HG02610 (cell line): Measurements from ENCODE around the gene CDH4.

Experiments
- ATAC-seq: cut with Tn5 transposase; IDR thresholded peaks from one replicate; pipeline ENCODE4 v1.9.1; 2021; ENCODE audit warnings: mild to moderate bottlenecking, moderate library complexity; ENCODE audit not compliant: unreplicated experiment

CDH4 gene

DNA sequence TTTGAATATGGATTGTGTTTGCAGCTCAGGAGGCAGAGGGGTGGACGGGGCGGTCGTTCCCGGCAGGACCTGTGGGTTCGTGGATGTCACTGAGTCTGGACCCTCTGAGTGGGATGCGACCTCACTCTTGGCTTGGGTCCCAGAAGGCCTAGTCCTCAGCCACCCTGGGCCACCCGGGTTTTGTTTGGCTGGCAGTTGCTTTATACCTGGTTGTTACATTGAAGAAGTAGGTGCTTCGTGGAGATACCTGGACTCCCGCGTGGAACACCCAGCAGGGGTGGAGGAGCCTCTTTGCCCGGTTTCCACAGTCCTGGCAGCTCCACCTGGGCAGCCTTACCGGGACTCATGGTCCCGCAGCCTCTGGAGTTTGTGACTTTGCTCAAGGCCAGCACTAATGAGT is 408.5 kb downstream of the CDH4 start:
- ATAC-seq: no peak

DNA sequence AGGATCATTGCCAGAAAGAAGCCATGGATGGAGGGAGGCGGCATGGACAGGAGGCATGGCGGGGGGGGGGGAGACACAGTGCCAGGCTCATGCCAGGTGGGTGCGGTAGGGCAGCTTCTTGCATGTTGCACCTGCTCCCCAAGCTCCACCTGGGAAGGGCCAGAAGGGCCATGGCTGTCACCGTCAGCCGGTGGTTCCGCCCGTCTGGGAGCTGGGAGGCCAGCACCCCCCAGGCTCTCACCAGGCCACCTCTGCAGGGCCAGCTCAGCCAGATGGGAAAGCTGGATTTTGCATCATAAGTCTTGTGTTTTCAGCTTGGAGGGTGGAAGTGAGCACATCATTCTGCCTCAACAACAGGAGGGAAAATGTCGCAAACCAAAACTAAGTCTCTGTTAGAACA is 409.0 kb downstream of the CDH4 start:
- no peak for ATAC-seq

DNA sequence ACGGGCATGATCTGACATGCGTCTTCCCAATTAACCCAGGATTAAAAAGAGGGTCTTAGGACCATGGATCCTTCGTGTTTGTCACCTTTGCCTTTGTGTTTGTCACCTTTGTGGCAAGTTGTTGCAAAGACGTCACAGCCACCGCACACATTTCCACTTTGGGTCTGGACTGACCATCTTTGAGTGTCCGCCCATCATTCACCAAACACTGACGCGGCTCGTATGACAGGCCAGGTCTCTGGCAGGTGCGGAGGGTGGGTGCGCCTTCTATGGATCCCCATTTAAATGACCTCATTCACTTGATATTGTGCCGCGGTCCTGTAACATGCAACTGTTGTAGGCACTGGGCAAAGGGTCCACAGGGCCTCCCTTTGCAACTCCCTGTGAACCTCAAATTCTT is 409.5 kb downstream of the CDH4 start:
- no peak for ATAC-seq

DNA sequence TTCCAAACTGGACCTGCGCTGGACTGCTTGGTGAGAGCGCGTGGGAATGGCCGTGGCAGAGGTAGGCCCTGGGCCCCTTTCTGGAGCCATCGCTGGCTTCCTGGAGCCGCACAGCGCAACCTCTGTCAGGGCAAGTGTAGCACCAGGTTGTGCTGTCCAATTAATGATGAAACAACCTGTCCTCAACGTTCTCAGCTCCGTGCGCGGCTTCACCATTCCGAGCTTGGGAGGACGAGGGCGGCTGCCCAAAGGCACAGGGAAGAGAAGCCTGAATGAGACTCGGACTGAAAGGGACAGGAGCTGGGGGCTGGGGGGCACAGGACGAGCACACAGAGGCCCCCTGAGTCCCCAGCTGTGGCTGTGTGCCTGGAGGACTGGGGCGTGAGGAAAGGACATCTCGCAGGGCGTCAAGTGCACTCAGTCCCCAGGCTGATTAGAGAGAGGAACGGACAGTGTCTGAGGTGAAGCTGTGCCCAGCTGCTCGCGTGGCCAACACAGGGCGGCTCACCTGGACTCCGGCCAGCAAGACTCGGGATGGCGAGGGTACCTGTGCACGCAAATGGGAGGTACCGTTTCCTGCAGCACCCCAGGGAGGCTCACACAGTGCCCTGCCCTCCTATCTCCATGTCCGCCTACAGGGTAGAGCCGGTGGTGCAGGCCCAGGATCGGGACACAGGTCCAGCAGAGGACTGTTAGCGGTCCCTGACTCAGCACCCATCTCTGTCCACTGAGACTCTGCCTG is 410.3 kb downstream of the CDH4 start:
- no peak for ATAC-seq

DNA sequence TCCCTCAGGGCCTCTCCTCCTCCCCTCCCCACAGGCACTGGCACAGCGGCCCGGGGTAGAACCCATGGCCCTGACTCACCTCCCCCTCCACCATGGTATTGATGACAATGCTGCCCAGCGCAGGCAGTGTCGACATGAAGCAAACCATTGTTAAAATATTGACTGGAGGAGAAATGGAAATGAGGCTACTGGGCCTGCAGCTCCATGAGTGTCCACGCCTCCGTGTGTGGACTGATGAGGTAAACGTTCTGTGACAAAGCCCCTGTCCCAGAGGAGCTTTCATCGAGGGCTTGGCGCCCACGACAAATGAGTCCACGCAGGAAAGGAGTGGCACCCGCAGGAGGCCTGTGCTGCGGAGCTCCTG is 410.9 kb downstream of the CDH4 start:
- ATAC-seq: no peak

DNA sequence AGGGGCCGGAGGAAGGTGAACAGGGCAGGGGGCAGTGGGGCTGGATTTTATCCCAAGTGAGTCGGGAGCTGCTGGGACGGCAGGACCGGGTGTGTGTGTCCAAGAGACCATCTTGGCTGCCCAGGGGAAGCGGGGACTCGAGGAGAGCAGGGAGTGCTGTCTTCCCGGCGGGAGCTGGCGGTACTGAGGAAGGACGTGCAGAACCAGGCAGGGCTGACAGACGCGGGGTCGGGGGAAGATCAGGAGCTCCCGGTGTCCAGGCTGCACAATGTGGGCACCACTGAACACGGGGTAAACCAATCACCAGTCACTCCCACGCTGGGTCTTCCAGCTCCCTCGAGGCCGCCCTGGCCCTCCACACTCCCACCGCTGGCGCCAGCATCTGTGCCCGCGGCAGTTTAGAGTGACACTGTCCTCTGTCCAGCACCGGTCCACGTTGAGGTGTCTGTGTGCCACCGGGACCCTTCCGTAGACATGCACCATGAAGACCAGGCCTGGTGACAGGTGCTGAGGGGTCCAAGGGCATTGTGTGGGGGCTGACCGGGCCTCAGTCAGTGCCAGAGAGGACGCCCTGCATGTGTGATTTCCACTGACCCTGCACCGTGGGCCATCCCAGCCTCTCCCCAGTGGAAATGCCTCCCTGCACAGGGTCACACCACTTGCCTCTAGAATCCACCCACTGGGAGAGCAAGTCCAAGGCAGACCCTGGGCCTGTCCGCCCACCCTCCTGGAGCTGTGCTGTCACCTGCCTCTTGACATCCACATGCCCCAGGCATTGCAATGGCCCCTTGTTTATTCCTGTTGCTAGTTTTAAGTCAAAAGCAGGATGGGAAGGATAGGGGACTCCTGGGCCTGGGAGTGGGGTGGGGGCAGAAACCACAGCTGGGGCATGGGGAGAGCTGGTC is 411.7 kb downstream of the CDH4 start:
- no peak for ATAC-seq

DNA sequence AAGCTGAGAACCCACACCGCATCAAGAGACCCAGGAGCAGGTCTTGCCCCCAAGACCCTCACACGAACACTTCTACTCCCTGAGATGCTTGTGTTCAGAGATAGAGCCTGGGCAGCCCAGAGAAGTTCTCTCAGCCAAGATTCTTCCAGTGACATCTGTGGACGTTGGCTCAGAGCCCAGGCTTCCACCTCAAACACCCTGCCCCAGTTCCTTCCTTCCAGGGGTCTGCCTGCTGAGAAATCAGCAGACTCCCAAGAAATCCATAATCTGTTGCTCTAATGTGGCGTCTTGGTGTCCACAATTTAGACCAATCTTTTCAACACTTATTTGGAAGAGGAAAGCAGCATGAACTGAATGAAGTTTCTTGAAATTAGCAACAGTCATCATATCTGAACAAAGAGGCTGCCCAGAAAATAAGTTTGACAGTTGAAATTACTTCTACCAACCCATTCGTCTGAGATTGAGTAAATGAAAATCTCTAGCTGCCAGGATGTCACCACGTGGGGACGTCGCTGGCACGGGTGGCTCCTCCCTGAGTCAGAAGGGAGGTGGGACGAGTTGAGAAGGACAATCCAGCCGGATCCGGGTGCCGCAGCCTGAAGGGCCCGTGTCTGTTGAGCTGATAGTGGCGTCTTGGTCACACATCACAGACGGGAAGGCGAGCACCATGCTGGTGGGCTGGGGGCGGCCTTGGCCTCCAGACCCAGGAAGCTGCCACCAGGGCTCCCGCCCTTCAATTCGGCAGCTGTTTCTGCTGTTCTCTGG is 412.7 kb downstream of the CDH4 start:
- no peak for ATAC-seq

DNA sequence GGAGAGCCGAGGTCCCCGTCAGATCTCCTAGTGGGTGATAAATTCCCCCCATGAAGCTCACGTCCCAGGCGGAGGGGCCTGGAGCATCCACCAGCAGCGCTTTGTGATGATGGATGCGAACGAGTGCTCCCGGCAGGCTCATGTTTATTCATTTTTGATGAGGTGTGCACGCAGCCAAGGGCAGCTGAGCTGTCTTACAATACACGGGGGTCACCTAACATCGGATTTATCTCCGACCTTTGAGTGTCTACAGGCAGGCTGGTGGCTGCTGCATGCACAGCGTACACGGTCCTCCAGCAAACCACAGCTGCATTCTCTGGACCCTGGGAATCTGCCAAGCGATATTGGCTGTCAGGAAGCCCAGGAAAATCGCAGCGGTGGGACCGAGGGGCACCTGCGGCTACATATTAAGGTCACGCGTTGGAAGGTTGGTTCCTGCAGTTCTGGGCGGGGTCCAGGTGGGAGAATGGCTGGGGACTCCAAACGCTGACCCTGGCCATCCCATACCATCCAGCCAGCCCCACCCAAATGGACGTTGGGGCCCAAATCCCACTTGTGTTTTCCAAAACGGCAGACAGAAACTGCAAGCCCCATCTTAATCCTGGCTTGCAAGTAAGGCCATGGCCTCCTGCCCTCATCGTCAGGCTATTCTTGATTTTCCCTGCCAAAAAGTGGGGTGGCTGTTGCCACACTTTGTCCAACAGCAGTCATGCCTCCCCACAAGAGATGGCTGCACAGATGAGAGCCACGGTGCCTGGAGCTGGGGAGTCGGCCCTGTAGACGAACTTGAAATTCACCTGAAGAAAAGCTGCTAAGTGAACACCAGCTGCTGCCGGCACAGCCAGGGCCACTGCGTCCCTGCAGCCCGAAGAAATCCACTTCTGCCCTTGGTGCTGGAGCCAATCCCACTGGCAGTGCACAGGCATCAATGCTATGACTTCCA is 413.7 kb downstream of the CDH4 start:
- no peak for ATAC-seq

DNA sequence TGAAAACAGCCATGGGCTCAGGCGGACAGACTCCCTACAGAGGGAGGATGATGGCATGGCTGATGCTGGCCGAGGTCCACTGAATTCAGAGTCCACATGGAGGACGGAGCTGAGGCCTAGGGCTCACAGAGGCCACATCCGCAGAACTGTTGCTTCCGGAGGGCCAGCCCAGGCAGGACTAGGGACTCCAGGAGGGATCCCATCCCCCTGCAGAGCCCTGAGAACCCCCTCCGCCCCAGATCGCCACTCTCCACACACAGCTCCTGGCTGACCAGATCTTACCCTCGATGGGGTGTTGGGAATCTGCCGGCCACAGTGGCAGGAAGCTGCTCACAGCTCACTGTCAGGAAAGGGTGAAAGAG is 414.4 kb downstream of the CDH4 start:
- no peak for ATAC-seq

DNA sequence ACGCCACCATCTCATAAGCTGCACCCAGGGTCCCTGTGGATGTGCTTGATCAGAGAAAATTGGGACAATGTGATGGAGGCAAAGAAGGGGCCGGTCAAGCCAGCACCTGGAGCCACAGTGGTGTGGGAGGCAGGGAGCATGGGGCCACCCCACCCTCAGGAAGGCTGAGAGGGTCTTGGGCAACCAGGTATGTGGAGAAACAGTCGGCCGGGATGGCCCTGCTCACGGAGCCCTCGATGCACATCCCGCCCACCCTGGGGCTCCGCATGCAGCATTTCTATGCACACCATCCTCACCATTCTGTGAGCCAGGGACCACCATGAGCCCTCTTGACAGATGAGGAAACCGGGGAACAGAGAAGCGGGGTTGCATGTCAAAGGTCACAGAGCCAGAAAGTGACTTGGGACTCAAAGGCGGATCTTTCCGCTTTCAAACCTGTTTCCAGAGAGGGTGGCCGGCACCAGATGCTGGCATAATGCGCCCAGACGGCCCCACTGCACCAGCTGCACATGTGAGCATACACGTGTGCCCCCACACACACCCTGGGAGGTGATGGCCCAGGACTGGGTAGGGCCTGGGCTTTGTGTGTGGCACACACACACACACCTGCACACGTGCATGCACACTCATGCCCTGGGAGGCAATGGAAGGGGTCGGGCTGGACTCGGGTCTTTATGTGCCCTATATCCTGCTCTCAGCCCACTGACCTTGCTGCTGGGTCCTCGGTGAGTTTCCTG is 415.2 kb downstream of the CDH4 start:
- no peak for ATAC-seq

DNA sequence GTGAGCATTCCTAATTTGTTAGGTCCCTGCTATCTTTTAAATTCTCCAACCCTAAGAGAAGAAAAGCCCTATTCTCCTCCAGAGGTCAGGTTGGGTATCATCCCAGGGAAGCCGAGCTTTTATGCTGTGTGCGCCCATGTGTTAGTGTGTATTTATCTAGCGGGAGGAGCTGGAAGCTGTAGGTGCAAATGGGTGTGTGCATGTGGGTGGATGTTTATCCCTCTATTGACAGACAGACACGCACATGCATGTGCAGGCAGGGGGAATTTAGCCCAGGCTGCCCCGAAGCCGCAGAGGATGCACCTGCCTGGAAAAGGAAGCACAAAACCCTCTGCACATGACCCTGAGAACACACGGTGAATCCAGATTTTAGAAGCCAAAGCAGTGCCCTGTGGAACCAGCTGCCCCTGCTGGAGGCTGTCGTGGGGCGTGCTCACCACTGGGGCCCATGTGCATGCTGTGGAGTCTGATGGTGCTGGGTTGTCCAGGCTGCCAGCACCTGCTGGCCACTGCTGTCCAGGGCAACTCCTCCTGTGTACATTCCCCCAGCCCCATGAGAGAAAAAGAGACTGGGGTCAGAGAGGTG is 416.1 kb downstream of the CDH4 start:
- ATAC-seq: no peak

DNA sequence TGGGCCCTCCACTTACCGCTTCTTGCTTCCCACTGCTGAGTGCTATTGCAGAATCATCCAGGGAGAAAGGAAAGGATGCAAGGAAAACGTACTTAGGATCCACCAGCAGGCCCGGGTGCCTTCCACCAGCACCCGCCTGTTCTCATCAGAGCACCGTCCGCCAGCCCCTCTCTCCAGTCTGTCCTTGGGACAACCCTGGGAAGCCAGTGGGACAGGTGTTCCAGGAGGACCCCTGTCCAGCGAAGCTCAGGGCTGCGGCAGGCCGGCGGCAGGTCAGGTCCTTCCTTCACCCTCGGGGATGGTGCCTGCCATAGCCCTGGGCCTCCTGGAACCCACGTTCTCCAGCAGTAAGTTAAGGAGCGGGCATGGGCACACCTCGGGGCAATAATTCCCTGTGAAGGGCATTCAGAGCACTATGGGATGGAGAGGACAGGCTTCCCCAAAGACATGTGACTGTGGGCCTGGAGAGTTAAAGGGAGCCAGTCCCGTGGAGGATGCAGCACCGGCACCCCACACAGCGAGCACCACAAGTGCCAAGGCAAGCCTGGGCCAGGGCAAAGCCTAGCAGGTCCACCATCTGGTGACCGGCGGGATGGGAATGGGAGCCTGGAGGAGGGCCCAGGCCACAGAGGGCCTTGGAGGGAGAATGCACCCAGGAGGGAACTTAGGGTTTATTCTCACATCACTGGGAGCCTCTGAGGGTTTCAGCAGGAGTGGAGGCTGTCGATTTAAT is 416.9 kb downstream of the CDH4 start:
- ATAC-seq: no peak

DNA sequence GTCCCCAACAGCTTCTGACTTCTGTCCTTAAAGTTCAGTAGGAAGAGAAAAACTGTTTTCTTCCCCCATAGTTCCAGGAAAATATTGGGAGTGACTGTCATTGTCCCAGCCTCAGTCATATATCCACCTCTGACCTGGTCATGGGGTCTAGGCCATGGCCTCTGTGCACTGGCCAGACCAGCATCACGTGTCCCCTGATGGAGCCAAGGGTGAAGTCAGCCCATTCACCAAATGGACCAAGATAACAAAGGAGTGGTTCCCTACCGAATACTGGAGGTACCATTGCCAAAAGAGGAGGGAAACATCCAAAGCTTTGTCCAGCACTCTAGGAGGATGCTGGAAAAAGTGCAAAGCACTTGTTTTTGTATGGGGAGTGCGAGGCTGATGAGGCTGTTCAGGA is 418.2 kb downstream of the CDH4 start:
- ATAC-seq: no peak

DNA sequence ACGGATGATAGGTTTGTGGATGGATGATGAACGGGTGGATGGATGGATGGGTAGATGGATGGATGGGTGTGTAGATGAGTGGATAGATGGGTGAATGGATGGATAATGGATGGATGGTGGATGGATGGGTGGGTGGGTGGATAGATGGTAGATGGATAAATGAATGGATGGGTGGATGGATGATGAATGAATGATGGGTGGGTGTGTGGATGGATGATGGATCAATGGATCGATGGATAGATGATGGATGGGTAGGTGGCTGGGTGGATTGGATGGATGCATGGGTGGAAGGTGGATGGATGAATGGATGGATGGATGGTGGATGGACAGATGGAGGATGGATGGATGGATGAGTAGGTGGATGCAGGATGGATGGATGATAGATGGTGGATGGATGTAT is 419.5 kb downstream of the CDH4 start:
- no peak for ATAC-seq

DNA sequence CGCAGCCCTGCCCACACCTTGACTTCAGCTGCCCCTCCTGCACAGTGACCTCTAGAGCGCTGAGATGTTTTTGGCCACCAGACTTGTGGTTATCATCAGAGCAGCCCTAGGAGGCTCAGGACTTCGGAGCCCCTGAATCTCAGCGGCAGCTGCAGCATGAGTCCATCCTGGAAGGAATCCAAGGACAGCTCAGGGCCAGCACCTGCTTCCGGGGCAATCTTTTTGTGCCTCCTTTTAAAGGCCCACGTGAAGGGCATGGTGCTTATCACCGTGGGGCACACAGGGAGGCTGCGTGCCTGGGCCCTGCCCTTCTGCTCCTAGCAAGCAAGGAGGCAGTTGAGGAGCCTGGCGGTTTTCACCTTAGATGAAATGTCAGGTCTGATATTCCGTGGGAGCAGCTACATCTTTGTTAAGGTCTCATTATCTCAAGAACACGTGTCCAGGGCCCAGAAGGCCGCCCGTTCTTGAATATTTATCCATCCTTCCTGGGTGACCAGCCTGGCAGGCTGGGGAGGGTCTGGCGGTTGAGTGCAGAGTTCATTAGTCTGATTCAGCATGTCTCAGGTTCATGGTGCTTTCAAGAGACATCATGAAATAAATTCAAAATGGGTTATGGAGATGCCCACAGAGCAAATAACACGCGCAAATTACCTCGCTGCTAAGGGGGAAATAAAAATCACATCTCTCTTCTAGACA is 421.2 kb downstream of the CDH4 start:
- ATAC-seq: no peak

DNA sequence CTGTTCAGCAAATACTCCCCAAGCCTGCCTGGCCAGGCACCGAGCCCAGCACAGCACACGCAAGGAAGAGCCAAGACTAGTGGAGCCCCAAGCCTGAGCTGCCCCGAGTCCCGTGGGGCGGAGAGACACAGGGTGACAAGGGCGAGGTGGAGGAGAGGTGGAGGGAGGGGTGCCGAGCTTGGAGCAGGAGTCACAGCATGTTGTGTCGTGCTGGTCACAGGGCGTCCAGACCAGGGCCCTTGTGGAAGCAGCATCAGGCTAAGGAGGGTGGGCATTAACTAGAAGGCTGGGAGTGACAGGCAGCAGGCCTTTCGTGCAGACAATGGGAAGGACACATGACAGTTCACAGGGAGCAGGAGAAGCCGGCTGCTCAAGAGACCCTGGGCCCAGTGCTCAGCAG is 422.1 kb downstream of the CDH4 start:
- no peak for ATAC-seq

DNA sequence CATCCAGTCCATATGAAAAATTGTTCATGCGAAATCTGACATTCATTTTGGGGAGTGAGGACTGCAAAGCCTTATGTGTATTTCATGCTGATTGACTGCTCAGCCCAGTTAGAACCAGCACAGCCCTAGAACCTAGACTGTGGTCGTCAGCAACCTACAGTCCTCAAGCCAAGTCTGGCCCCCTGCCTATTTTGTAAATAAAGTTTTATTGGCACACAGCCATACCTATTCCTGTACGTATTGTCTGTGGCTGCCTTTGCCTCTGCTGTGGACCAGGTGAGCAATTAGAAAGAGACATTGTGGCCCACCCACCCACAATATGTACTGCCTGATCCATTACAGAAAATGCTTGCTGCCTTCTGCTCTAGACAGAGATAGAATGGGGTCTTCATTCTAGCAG is 422.6 kb downstream of the CDH4 start:
- no peak for ATAC-seq

DNA sequence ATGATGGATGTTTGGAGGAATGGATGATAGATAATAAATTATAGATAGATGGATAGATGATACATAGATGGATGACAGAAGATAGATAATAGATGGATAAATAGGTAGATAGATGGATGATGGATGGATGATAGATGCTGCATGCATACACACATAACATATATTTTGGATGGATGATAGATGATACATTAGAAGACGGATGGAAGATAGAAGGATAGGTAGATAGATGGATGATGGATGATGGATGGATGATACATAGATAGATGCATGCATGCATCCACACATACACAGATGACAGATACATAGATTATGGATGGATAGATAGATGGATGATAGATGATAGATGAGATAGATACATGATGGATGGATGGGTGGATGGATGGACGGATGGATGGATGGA is 425.9 kb downstream of the CDH4 start:
- ATAC-seq: no peak
